ENCODE measurements around the gene ATP13A1.

GRCh38 chr19:19627621-19628500, 35.6 kb downstream of the ATP13A1 start, which contains the start of gene LPAR2:
- no peak for TF ChIP-seq ZNF274 (IDR thresholded peaks at IDR 0.05; ENCODE audit: low read depth, low read length)
- TF ChIP-seq YY1 (IDR thresholded peaks at IDR 0.05; ENCODE audit: insufficient read depth, insufficient read length) = no peak

Measured in NT2/D1 (cell line).